OCI-LY3 (cell line): ENCODE data around the gene ATP10A.

Source experiments
- EZH2phosphoT487 ChIP-seq: fragments of 200-600 bp; shearing (Covaris generic); IDR thresholded peaks from 2 replicates; pipeline ENCODE4 v1.6.1; 2018; ENCODE audit warnings: antibody characterized with exemption, mixed run types, low read depth
- TF ChIP-seq, protein P1 (sequence below): fragments of 200-600, 300-600 bp; sonication (generic); IDR thresholded peaks from 2 replicates; pipeline ENCODE4 v1.5.1; 2014; ENCODE audit warnings: antibody characterized with exemption, low read length, low read depth

DNA sequence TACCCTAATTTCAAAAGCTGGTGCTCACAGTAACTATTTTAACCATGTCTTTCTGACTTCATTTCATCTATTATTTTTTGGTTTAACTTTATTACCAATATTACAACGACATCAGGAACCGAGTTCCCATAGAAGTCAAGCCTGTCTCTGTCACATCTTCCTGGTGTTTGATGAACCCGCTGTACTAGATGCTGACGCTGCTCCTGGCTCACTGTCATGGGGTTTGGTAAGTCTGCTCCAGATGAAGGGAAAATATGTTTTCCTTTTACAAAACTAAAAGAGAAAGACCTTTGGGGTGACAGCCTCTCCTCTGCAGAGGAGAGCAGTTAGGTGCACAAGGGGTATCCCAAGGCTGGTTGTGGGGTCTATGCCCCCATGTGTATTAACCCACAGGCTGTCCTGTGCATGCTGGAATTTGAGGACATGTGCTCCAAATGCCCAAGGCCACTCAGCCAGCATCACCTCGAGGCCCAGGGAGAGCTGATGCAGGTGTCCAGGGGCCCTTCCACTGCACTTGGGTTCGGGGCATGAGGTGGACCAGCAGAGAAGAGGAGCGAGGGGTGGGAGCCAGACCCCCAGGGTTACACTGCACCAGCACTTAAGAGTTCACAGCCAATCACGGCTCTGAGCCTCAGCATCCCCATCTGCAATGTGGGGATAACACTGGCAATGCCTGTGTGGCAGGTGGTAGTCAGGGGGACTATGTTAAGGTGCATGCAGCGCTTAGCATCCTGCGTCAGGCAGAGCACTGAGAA lies 62.2 kb downstream of the ATP10A start:
- TF ChIP-seq, protein P1, sequence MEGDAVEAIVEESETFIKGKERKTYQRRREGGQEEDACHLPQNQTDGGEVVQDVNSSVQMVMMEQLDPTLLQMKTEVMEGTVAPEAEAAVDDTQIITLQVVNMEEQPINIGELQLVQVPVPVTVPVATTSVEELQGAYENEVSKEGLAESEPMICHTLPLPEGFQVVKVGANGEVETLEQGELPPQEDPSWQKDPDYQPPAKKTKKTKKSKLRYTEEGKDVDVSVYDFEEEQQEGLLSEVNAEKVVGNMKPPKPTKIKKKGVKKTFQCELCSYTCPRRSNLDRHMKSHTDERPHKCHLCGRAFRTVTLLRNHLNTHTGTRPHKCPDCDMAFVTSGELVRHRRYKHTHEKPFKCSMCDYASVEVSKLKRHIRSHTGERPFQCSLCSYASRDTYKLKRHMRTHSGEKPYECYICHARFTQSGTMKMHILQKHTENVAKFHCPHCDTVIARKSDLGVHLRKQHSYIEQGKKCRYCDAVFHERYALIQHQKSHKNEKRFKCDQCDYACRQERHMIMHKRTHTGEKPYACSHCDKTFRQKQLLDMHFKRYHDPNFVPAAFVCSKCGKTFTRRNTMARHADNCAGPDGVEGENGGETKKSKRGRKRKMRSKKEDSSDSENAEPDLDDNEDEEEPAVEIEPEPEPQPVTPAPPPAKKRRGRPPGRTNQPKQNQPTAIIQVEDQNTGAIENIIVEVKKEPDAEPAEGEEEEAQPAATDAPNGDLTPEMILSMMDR, result no peak
- no peak for TF ChIP-seq EZH2phosphoT487
